ENCODE results near the gene MLLT10. TPM values are rescaled to one million over a fixed set of nuclear protein-coding genes. Genes with fewer than 3 reads are reported as not detected.

MLLT10 gene
- total RNA-seq (2021) = 72.3 and 75.9 TPM in 2 replicates
- long read RNA-seq, partial matches to known transcripts = 35 of 79 reads
- long read RNA-seq, other reads (novel, unspliced or antisense) = 44 of 79 reads

GRCh38 chr10:21533467-21534279 lies at the start of gene MLLT10:
TSS of gene MLLT10 (plus strand) at chr10:21534232. CDS start at chr10:21534645, 413 bp downstream.
- Histone ChIP-seq H4K5ac (ENCODE audit: insufficient read length, low read depth, low read length) (peak within 1 kb of the TSS; percentile 63), H2BK15ac (ENCODE audit: low read depth, low read length) (no peak within 1 kb of the TSS), H3K4me1 (ENCODE audit: insufficient read depth, low read length) (peaks cover 4% of the 10 kb centered on the region; the same call in 1 of the 2 replicates), H3K79me2 (ENCODE audit: insufficient read depth, low read length) (peaks cover 11% of the 10 kb centered on the region; the same call in 1 of the 2 replicates), H3T11ph (ENCODE audit: low read length) (no peak within 1 kb of the TSS), H3K79me1 (ENCODE audit: insufficient read depth, low read depth, low read length, poor library complexity, severe bottlenecking) (peaks cover 5% of the 10 kb centered on the region), H3K4me2 (ENCODE audit: insufficient read depth, insufficient read length, low read length) (peak within 1 kb of the TSS; percentile 99), H3K4ac (ENCODE audit: low read depth, low read length) (no peak within 1 kb of the TSS; the same call in 1 of the 2 replicates), H3K18ac (ENCODE audit: insufficient read length, low read depth, low read length) (peak within 1 kb of the TSS; percentile 91), H2BK12ac (ENCODE audit: insufficient read length, low read depth, low read length) (peak within 1 kb of the TSS; percentile 30), H3K9ac (ENCODE audit: extremely low read depth, insufficient read length, low read length) (peak within 1 kb of the TSS; percentile 85), H3K23ac (ENCODE audit: insufficient read length, low read depth, low read length) (peak within 1 kb of the TSS; percentile 72), H2BK20ac (ENCODE audit: low read depth, low read length, poor library complexity, severe bottlenecking) (no peak within 1 kb of the TSS), H3K14ac (ENCODE audit: insufficient read depth, low read length) (peak within 1 kb of the TSS; percentile 97), H4K91ac (ENCODE audit: insufficient read length, low read depth, low read length) (no peak within 1 kb of the TSS), H2AK5ac (ENCODE audit: insufficient read length, low read length) (no peak within 1 kb of the TSS), H2BK5ac (ENCODE audit: insufficient read length, low read length) (peak within 1 kb of the TSS; percentile 60), H4K20me1 (ENCODE audit: control insufficient read depth, insufficient read depth, insufficient read length) (no peaks in the 10 kb centered on the region), H3K56ac (ENCODE audit: insufficient read length, low read depth, low read length) (peak within 1 kb of the TSS; percentile 51), H3K23me2 (ENCODE audit: insufficient read length, low read depth, low read length, poor library complexity, severe bottlenecking) (peaks cover 11% of the 10 kb centered on the region), H3K27me3 (ENCODE audit: insufficient read depth, low read length) (no peaks in the 10 kb centered on the region), H4K8ac (replicated peaks; ENCODE audit: insufficient read length, low read depth, low read length) (no peak within 1 kb of the TSS), H3K9me3 (ENCODE audit: control insufficient read depth, low read depth, low read length) (no peaks in the 10 kb centered on the region), H2AFZ (ENCODE audit: low read length) (no peak within 1 kb of the TSS), H2BK120ac (ENCODE audit: low read depth, low read length, poor library complexity, severe bottlenecking) (peak within 1 kb of the TSS; percentile 88), H3K27ac (ENCODE audit: insufficient read length, low read depth, low read length) (peak within 1 kb of the TSS; percentile 91)
- Mint-ChIP-seq H3K27me3 (ENCODE audit: low read depth) (no peaks in the 10 kb centered on the region), H3K4me1 (peaks cover 34 to 46% of the 10 kb centered on the region in 2 experiments), H3K9me3 (no peaks in the 10 kb centered on the region), H3K36me3 (ENCODE audit: insufficient read depth in 1 of 3, low read depth in 3 of 3) (peaks cover 8 to 21% (median 16%) of the 10 kb centered on the region in 3 experiments; a peak in 6 of 7 replicates), H3K27ac (peak within 1 kb of the TSS; percentile 98 to 100 (median 100)), H3K4me3 (peak within 1 kb of the TSS; percentile 80 to 90)
- no CpG with 5 or more reads among the region's 74 CpGs for WGBS (ENCODE audit: extremely low coverage, insufficient read length, low lambda C conversion rate)
- TF ChIP-seq CTCF (conservative IDR thresholded peaks at IDR 0.05) = peak; percentile 34; the same call in 2 of the 3 replicates
- DNase-seq = peak; percentile 96
